A549 (cell line): ENCODE data around the gene TIA1.

Source experiments
- JUNB ChIP-seq: fragments of >200 bp; sonication (Bioruptor Twin); formaldehyde crosslinking; IDR thresholded peaks from 2 replicates; pipeline ENCODE4 v1.6.1; 2016
- PHF8 ChIP-seq: fragments of 200-600 bp; sonication (generic); IDR thresholded peaks from 2 replicates; pipeline ENCODE4 v1.6.1; 2016; ENCODE audit warnings: low read depth, mild to moderate bottlenecking, antibody characterized with exemption, moderate library complexity, borderline replicate concordance
- TF ChIP-seq, protein P1 (sequence below): fragments of >200 bp; sonication (Bioruptor Twin); formaldehyde crosslinking; IDR thresholded peaks from 3 replicates; pipeline ENCODE4 v1.5.1; 2016

GRCh38 chr2:70204452-70204851 is 44.0 kb downstream of the TIA1 start:
- TF ChIP-seq PHF8 = no peak
- TF ChIP-seq, protein P1, sequence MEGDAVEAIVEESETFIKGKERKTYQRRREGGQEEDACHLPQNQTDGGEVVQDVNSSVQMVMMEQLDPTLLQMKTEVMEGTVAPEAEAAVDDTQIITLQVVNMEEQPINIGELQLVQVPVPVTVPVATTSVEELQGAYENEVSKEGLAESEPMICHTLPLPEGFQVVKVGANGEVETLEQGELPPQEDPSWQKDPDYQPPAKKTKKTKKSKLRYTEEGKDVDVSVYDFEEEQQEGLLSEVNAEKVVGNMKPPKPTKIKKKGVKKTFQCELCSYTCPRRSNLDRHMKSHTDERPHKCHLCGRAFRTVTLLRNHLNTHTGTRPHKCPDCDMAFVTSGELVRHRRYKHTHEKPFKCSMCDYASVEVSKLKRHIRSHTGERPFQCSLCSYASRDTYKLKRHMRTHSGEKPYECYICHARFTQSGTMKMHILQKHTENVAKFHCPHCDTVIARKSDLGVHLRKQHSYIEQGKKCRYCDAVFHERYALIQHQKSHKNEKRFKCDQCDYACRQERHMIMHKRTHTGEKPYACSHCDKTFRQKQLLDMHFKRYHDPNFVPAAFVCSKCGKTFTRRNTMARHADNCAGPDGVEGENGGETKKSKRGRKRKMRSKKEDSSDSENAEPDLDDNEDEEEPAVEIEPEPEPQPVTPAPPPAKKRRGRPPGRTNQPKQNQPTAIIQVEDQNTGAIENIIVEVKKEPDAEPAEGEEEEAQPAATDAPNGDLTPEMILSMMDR = no peak
- TF ChIP-seq JUNB = no peak
